ENCODE measurements around the gene KRR1. TPM values are rescaled to one million over a fixed set of nuclear protein-coding genes. Genes with fewer than 3 reads are reported as not detected.

KRR1 gene
- total RNA-seq, 2 experiments from 2014 or later: 144 to 148 TPM

GRCh38 chr12:75528692-75529091 lies 17.3 kb upstream of the KRR1 start:
- DNase-seq: no peak
- POLR2A ChIA-PET: no interaction called here
- no peaks in the 10 kb centered on the region for H3K9me3 Mint-ChIP-seq
- no peak overlapping the region for H3K27ac Mint-ChIP-seq
- TF ChIP-seq, protein P1, sequence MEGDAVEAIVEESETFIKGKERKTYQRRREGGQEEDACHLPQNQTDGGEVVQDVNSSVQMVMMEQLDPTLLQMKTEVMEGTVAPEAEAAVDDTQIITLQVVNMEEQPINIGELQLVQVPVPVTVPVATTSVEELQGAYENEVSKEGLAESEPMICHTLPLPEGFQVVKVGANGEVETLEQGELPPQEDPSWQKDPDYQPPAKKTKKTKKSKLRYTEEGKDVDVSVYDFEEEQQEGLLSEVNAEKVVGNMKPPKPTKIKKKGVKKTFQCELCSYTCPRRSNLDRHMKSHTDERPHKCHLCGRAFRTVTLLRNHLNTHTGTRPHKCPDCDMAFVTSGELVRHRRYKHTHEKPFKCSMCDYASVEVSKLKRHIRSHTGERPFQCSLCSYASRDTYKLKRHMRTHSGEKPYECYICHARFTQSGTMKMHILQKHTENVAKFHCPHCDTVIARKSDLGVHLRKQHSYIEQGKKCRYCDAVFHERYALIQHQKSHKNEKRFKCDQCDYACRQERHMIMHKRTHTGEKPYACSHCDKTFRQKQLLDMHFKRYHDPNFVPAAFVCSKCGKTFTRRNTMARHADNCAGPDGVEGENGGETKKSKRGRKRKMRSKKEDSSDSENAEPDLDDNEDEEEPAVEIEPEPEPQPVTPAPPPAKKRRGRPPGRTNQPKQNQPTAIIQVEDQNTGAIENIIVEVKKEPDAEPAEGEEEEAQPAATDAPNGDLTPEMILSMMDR (IDR thresholded peaks at IDR 0.05): no peak
- no peaks in the 10 kb centered on the region for H3K4me1 ChIP-seq (ENCODE audit: insufficient read depth, low read length)
- H3K36me3 Mint-ChIP-seq (ENCODE audit: low read depth): no peaks in the 10 kb centered on the region
- no peak overlapping the region for H3K4me3 Mint-ChIP-seq
- no peaks in the 10 kb centered on the region for H3K36me3 ChIP-seq (ENCODE audit: insufficient read depth, low read length)
- no peaks in the 10 kb centered on the region for H3K4me1 Mint-ChIP-seq (ENCODE audit: low read depth)
- no peak for ATAC-seq (ENCODE audit: poor library complexity)
- peaks cover 36% of the 10 kb centered on the region for H3K27me3 Mint-ChIP-seq
- no peak overlapping the region for H3K27ac ChIP-seq (ENCODE audit: low read depth in 1 of 2, low read length in 2 of 2)
- peaks cover 0 to 10% of the 10 kb centered on the region in 2 experiments for H3K27me3 ChIP-seq (ENCODE audit: control insufficient read depth in 1 of 2, insufficient read depth in 2 of 2, low read length in 2 of 2)
- CTCF ChIA-PET: interaction anchor here (2.4 kb wide), 1 partner anchor 508 kb away, joined by 13 read pairs; no protein-coding TSS in a partner anchor
- no peak overlapping the region for H3K4me3 ChIP-seq (ENCODE audit: low read length)
- intact Hi-C loops (cut with DNase I, micrococcal nuclease): loop anchor here (2.0 to 10.0 kb wide), 5 partner anchors 508 to 1264 kb away; no protein-coding TSS in a partner anchor
- no peaks in the 10 kb centered on the region for H3K9me3 ChIP-seq (ENCODE audit: control insufficient read depth in 1 of 2, insufficient read depth in 1 of 2, low read length in 2 of 2)

GRCh38 chr12:75528272-75528671 lies 16.9 kb upstream of the KRR1 start:
- Mint-ChIP-seq H3K27me3 (peaks cover 36% of the 10 kb centered on the region), H3K9me3 (no peaks in the 10 kb centered on the region), H3K4me3 (no peak overlapping the region), H3K36me3 (ENCODE audit: low read depth) (no peaks in the 10 kb centered on the region), H3K27ac (no peak overlapping the region), H3K4me1 (ENCODE audit: low read depth) (no peaks in the 10 kb centered on the region)
- ATAC-seq (ENCODE audit: poor library complexity) (no peak), DNase-seq (no peak)
- H3K9me3 ChIP-seq (ENCODE audit: control insufficient read depth in 1 of 2, insufficient read depth in 1 of 2, low read length in 2 of 2): no peaks in the 10 kb centered on the region
- ChIA-PET CTCF (interaction anchor here (2.4 kb wide), 1 partner anchor 509 kb away, joined by 13 read pairs; no protein-coding TSS in a partner anchor), POLR2A (no interaction called here)
- H3K27ac ChIP-seq (ENCODE audit: low read depth in 1 of 2, low read length in 2 of 2): no peak overlapping the region
- TF ChIP-seq, protein P1 (IDR thresholded peaks at IDR 0.05): no peak
- no peaks in the 10 kb centered on the region for H3K36me3 ChIP-seq (ENCODE audit: insufficient read depth, low read length)
- H3K4me3 ChIP-seq (ENCODE audit: low read length): no peak overlapping the region
- H3K4me1 ChIP-seq (ENCODE audit: insufficient read depth, low read length): no peaks in the 10 kb centered on the region
- intact Hi-C loops (cut with DNase I, micrococcal nuclease): loop anchor here (2.0 to 10.0 kb wide), 5 partner anchors 509 to 1264 kb away; no protein-coding TSS in a partner anchor
- peaks cover 0 to 5% of the 10 kb centered on the region in 2 experiments for H3K27me3 ChIP-seq (ENCODE audit: control insufficient read depth in 1 of 2, insufficient read depth in 2 of 2, low read length in 2 of 2)

GRCh38 chr12:75526655-75527511 lies 15.5 kb upstream of the KRR1 start:
- POLR2A ChIA-PET: interaction anchor here (0.6 to 1.0 kb wide), 2 partner anchors 510 to 821 kb away, joined by 3 read pairs; partner anchors contain the start of gene BBS10

More at GRCh38 chr12:75526655-75527511, 15.5 kb upstream of the KRR1 start:
- CTCF ChIA-PET: interaction anchor here (0.6 to 2.6 kb wide), 6 partner anchors 9 to 821 kb away, joined by 3 to 13 read pairs (median 4); partner anchors contain the start of gene BBS10
- H3K27me3 ChIP-seq (ENCODE audit: control insufficient read depth in 1 of 2, insufficient read depth in 2 of 2, low read length in 2 of 2): peaks cover 0 to 5% of the 10 kb centered on the region in 2 experiments
- DNase-seq (peak in 3 of 14 experiments; percentile 55 to 57 (median 57)), ATAC-seq (ENCODE audit: poor library complexity) (no peak)
- H3K36me3 ChIP-seq (ENCODE audit: insufficient read depth, low read length): no peaks in the 10 kb centered on the region
- TF ChIP-seq, protein P1 (IDR thresholded peaks at IDR 0.05): peak; percentile 63
- Mint-ChIP-seq H3K27ac (no peak overlapping the region), H3K27me3 (peaks cover 43% of the 10 kb centered on the region), H3K9me3 (no peaks in the 10 kb centered on the region), H3K4me1 (ENCODE audit: low read depth) (no peaks in the 10 kb centered on the region), H3K4me3 (no peak overlapping the region), H3K36me3 (ENCODE audit: low read depth) (no peaks in the 10 kb centered on the region)
- no peaks in the 10 kb centered on the region for H3K4me1 ChIP-seq (ENCODE audit: insufficient read depth, low read length)
- H3K4me3 ChIP-seq (ENCODE audit: low read length): no peak overlapping the region
- intact Hi-C loops (cut with DNase I, micrococcal nuclease): loop anchor here (1.0 to 10.0 kb wide), 5 partner anchors 510 to 1265 kb away; no protein-coding TSS in a partner anchor
- no peaks in the 10 kb centered on the region for H3K9me3 ChIP-seq (ENCODE audit: control insufficient read depth in 1 of 2, insufficient read depth in 1 of 2, low read length in 2 of 2)
- H3K27ac ChIP-seq (ENCODE audit: low read depth in 1 of 2, low read length in 2 of 2): no peak overlapping the region
